ENCODE results near the gene PYHIN1.
A peak's percentile ranks its signal among the peaks of the same experiment; 100 is the strongest.

The PYHIN1 gene

GRCh38 chr1:158931055-158931737 lies at the start of gene PYHIN1:
TSS of gene PYHIN1 (plus strand) at chr1:158931552. CDS start at chr1:158936911, 5,359 bp downstream.
- DNase-seq = peak; percentile 20

- no peak for DNase-seq
Measured at GRCh38 chr1:158893654-158894053, 37.7 kb upstream of the PYHIN1 start.

DNA sequence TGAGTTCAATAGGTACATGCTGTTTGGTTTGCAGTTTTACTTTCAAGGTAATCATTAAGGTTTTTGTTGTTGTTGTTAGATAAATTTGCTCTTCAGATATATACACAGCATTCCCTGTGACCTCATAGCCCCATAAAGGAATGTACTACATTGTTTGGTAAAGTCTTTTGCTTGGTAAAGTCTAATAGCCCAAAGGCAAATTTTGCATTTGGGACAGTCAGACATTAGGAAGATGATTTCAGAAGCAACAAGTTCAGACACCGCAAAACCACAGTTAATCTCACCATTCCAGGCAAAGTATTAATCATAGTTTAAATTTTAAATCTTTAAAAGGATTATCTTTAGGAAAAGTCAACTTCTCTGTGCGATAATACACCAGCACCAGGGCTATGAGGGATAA lies 32.6 kb upstream of the PYHIN1 start:
- no peak for DNase-seq

GRCh38 chr1:158901623-158902022 lies 29.7 kb upstream of the PYHIN1 start:
- no peak for DNase-seq

DNA sequence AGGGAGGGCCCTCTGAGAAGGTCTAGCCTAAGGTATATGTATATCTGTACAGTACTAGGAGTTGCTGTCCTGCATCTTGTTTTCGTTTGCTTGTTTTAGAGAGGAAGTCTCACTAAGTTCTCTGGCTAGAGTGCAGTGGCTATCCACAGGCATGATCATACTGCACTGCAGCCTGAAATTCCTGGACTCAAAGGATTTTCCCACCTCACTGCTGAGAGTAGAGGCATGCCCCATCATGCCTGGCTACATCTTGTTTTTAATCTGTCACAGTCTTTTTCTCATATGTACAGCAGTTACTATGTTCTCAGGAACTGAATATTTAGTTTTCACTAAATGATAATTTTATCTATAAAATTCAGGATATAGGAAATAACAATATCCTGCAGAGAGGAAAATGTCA lies 15.3 kb upstream of the PYHIN1 start:
- DNase-seq = no peak

DNA sequence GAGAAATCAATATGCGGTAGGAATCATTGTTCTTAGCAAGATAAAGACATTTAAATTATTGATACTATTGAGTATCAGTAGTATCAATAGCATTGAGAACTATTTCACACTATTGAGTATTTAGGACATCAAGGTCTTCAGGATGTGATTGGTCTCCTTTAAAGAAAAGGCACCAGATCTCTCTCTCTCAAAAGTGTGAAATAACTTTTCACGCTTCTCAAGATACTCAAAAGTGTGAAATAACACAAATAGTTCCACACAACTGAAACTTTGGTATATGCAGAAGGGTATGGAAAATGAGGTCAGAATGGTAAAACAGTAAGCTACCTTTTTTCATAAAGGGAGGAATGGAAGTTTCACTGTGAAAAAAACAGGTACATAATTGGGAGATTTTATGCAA lies 6.7 kb upstream of the PYHIN1 start:
- DNase-seq = no peak

- DNase-seq = no peak
Measured at GRCh38 chr1:158930504-158930903, 848 bp upstream of the PYHIN1 start.

DNA sequence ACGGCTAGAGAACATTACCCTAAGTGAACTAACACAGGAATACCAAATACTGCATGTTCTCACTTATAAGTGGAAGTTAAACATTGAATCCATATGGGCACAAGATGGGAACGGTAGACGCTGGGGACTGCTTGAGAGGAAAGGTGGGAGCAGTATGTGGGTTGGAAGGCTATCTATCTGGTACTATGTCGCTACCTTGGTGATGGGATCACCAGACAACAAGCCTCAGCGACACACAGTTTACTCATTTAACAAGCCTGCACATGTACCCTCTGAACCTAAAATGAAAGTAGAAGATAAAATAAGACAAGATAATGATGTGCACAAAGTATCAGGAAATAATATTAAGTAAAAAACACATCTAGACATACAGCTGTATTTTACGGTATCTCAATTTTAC lies 819 bp downstream of the PYHIN1 start:
- no peak for DNase-seq

DNA sequence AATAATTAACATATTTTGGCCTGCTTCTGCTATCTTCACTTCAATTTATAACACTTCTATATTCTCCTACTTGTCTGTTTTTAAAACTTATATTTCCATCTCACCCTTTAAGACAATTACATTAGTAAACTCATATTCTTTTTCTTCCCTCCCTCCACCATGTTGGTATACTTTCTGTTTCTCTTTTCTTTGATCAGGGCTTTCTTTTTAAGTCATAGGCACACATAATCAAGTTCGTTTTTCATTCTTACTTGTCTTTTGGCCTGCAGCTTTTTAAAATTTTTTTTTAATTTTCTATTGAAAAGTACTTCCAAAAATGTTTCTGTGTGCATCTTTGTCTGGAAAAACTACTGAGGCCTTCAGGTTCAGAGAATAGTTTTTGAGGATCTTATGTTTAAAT lies 2.3 kb downstream of the PYHIN1 start:
- peak; percentile 39 for DNase-seq

DNA sequence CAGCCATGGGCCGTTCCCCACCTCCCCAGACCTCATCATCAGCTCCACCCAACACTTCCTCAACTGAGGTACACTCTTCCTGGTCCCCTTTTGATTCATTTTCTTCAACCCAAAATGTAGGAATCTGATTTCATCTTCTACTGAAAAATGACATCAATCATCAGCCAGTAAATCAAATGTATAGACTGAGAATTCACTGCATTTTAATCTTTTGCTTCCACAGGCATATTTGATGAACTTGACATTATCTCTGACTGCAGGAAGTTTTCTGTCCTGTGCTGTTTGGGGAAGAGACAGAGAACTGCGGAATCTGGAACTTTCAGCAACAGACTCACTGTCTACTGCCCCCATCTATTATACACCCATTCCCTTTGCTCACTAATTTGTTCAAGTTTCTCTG lies 7.8 kb downstream of the PYHIN1 start:
- no peak for DNase-seq

GRCh38 chr1:158941317-158941716 lies 10.0 kb downstream of the PYHIN1 start:
- no peak for DNase-seq

DNA sequence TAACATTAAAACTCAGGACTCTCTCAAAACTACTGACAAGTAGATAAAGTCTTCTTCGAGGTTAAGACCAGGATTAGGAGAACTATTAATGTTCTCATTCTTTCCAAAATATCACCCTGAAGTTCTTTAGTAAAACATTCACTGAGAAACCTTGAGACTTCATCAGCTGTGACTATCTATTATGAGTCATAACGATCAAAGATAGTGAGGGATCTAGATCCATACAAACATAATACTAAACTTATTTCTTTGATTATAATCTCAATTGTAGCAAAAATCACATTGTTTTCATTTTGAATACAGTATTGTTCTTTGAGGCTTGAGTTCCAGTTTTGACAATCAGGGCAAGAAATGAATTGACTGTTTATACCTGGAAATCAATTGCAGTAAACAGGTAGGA lies 11.1 kb downstream of the PYHIN1 start:
- no peak for DNase-seq

- no peak for DNase-seq
Measured at GRCh38 chr1:158943059-158943458, 11.7 kb downstream of the PYHIN1 start.

DNA sequence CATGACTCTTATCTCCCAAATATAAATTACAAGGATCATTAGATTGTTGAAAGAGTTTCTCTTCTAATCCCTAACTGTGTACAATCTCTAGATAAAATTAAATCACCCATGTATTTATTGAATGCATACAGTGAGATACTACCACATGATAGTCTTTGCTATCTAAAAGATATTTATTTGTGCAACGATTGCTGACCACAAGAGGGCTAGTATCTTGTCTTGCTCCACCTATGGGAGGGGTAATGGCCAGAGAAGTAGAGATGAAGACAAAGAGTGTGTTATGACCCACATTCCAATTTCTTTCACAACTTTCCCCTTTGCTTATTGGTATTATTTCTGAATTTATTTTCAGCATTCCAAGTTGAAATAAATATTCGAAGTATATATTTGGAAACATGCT lies 13.7 kb downstream of the PYHIN1 start:
- no peak for DNase-seq

DNA sequence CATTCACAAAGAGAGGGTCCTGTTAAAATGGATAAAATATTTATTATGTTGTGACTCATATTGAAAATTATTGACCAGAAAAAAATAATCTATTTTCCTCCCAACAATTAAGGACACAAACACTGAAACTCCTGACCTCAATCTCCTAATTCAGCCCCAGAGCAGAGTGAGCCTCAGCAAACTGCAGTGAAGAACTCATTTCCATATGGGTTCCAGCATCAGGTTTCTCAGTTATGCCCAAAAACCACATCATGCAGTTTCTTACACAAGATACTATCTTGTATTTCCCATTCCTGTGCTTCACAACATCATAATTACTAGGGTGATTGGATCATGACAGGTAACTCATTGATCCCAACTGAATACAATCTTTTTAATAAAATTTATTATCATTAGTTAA lies 15.4 kb downstream of the PYHIN1 start:
- DNase-seq = no peak

- no peak for DNase-seq
Measured at GRCh38 chr1:158951956-158952355, 20.6 kb downstream of the PYHIN1 start.

GRCh38 chr1:158952416-158952815 lies 21.1 kb downstream of the PYHIN1 start:
- peak; percentile 7 for DNase-seq

DNA sequence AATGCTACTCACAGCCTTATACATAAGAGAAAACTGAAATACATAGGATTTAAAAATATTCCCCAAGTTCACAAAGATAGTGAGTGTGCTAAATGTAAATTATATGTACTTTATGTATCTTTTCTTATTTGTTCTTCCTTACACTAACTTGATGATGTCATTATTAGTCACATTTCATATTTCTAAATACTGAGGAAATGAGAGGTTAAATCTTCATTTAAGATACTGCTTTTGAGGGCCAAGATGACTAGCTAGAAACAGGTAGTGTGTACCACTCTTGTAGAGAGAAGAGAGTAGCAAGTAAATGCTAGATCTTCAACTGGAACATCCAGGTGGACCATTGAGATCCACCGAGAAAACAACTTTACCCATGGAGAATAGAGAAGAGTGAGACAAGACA lies 29.8 kb downstream of the PYHIN1 start:
- no peak for DNase-seq

DNA sequence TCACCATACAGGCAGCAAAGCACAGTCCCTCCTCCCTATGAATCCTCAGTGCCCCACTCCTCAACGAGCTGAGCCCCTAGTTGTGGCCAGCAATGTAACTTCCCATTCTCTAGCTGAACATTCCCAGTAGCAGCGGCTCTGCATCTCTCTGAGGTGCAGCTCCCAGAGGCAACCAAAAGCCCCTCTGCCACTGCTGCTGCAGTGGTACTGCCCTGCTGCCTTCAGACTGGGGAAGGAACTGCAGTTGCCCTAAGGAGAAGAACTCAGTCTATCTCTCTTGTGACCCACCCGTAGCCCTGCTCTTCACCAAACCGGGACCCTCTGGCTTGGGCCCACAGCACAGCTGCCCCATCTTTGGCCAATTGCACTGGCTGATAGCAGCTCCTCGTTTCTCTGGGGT lies 31.6 kb downstream of the PYHIN1 start:
- DNase-seq = no peak

DNA sequence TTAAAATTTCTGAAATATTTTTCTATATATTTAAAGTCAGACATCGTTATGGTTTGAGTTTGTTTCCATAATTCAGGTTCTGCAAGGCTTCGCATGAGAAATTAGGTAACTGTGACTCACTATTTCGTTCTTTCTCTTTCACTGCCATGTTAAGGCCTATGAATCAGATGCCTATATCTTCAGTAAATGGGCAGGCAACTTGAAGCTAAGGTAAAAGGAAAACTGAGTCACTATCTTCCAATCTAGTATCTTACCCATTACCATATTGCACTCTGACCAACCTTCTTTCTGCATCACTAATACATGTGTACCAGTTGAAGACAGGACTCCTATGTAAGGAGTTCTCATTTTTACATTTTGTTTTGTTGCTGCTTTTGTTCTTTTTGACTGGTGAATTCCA lies 37.8 kb downstream of the PYHIN1 start:
- DNase-seq = no peak

GRCh38 chr1:158969855-158970254 lies 38.5 kb downstream of the PYHIN1 start:
- DNase-seq = no peak

GRCh38 chr1:158972841-158973240 lies 41.5 kb downstream of the PYHIN1 start:
- DNase-seq = peak; percentile 64

DNA sequence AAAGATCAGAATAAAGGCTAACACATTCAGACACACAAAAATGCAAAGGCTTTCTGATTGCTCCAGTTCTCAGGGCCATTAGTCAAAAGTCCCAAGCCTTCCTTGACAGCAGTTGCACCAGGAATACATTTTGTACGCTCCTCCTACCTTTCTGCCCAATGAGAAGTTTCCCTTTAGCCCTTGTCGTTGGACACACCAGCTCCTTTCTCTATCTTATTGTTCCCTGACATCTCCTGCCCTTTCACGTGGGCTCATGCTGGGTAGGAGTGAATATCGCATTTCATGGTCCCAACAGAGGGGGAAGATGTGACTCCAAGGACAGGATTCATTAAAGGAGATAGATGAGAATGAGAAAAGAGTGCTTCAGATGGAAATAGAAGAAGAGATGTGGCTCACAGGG lies 44.9 kb downstream of the PYHIN1 start:
- DNase-seq = no peak

- no peak for DNase-seq
Measured at GRCh38 chr1:158978730-158979129, 47.4 kb downstream of the PYHIN1 start.

- DNase-seq = no peak
Measured at GRCh38 chr1:158979229-158979628, 47.9 kb downstream of the PYHIN1 start.

DNA sequence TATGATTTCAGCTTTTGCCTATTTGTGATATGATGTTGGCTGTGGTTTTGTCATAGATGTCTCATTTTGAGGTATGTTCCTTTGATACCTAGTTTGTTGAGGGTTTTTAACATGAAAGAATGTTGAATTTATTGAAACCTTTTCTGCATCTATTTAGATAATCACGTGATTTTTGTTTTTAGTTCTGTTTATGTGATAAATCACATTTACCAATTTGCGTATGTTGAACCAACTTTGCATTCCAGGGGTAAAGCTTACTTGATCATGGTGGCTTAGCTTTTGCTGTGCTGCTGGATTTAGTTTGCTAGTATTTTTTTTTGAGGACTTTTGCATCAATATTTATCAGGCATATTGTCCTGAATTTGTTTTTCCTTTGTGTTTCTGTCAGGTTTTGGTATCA lies 51.9 kb downstream of the PYHIN1 start:
- no peak for DNase-seq

Data from OCI-M1 (cell line).